DLD1 (cell line): ENCODE measurements around the gene NFAT5.
"Not testable (repeated sequence)": the region's sequence is repeated elsewhere in the genome, so short reads cannot be mapped to it uniquely, and the experiment has no call there.

Source experiments
- in situ Hi-C: cut with HindIII; loops from 2 replicates; pipeline ENCODE4 v1.10.0; 2017; ENCODE audit warnings: low sequenced_read_pairs

NFAT5 gene

GRCh38 chr16:69555437-69555836 is 10.3 kb upstream of the NFAT5 start:
- in situ Hi-C loops = no loop called here

GRCh38 chr16:69555867-69556266 is 9.9 kb upstream of the NFAT5 start:
- in situ Hi-C loops = no loop called here

- in situ Hi-C loops = no loop called here
Observed at GRCh38 chr16:69559164-69559563, 6.6 kb upstream of the NFAT5 start.

GRCh38 chr16:69561367-69561766 is 4.4 kb upstream of the NFAT5 start:
- in situ Hi-C loops = not testable (repeated sequence)

GRCh38 chr16:69561901-69562300 is 3.9 kb upstream of the NFAT5 start:
- in situ Hi-C loops = no loop called here

- in situ Hi-C loops = no loop called here
Observed at GRCh38 chr16:69562813-69563212, 3.0 kb upstream of the NFAT5 start.

- in situ Hi-C loops = no loop called here
Observed at GRCh38 chr16:69563605-69564580, 1.9 kb upstream of the NFAT5 start.

GRCh38 chr16:69564845-69565670 is 708 bp upstream of the NFAT5 start:
- in situ Hi-C loops = no loop called here

- in situ Hi-C loops = no loop called here
Observed at GRCh38 chr16:69566240-69566980, 644 bp downstream of the NFAT5 start.

GRCh38 chr16:69566981-69567680 is 1.4 kb downstream of the NFAT5 start:
- in situ Hi-C loops = no loop called here

GRCh38 chr16:69568676-69569075 is 2.9 kb downstream of the NFAT5 start:
- in situ Hi-C loops = no loop called here

GRCh38 chr16:69578771-69579170 is 13.0 kb downstream of the NFAT5 start:
- in situ Hi-C loops = not testable (repeated sequence)

GRCh38 chr16:69579783-69580481 is 14.2 kb downstream of the NFAT5 start:
- in situ Hi-C loops = no loop called here

GRCh38 chr16:69581297-69581696 is 15.5 kb downstream of the NFAT5 start:
- in situ Hi-C loops = no loop called here

- in situ Hi-C loops = not testable (repeated sequence)
Observed at GRCh38 chr16:69584493-69584892, 18.7 kb downstream of the NFAT5 start.

- in situ Hi-C loops = loop anchor here (5.0 kb wide), 1 partner anchor 73 kb away; no protein-coding TSS in a partner anchor
Observed at GRCh38 chr16:69589434-69590269, 23.9 kb downstream of the NFAT5 start.

GRCh38 chr16:69590590-69590989 is 24.8 kb downstream of the NFAT5 start:
- in situ Hi-C loops = loop anchor here (5.0 kb wide), 1 partner anchor 72 kb away; no protein-coding TSS in a partner anchor

GRCh38 chr16:69593751-69594255 is 28.0 kb downstream of the NFAT5 start:
- in situ Hi-C loops = loop anchor here (5.0 kb wide), 1 partner anchor 68 kb away; no protein-coding TSS in a partner anchor
